ENCODE data around the gene ZKSCAN1. TPM values are rescaled to one million over a fixed set of nuclear protein-coding genes. Genes with fewer than 3 reads are reported as not detected.

The ZKSCAN1 gene
- 56.9 TPM for total RNA-seq

GRCh38 chr7:100015232-100016214 lies at the start of gene ZKSCAN1:
ZKSCAN1 (plus strand) TSS chr7:100015596; CDS start chr7:100023507, 7,911 bp downstream.

GRCh38 chr7:99975782-99976521 lies 39.4 kb upstream of the ZKSCAN1 start, which contains the start of gene AZGP1:
AZGP1 (minus strand) TSS chr7:99976031; CDS start chr7:99976020, 11 bp downstream.

GRCh38 chr7:100049441-100050291 lies 34.3 kb downstream of the ZKSCAN1 start, which contains the start of gene ZSCAN21:
ZSCAN21 (plus strand) TSS chr7:100049774; CDS start chr7:100057007, 7,233 bp downstream.

GRCh38 chr7:100081535-100082102 lies 66.2 kb downstream of the ZKSCAN1 start, which contains the start of gene ZNF3:
ZNF3 (minus strand) TSS chr7:100081723; CDS start chr7:100077357, 4,366 bp downstream.

GRCh38 chr7:100088621-100089457 lies 73.4 kb downstream of the ZKSCAN1 start, which contains the start of gene COPS6:
COPS6 (plus strand) TSS chr7:100088969; CDS start chr7:100088991, 22 bp downstream.

Other genes starting within 250 kb of the ZKSCAN1 start
- not detected for gene CYP3A4, start 231.4 kb upstream of the ZKSCAN1 start, total RNA-seq
- not detected for gene CYP3A43, start 187.6 kb upstream of the ZKSCAN1 start, total RNA-seq
- gene OR2AE1, start 138.6 kb upstream of the ZKSCAN1 start, total RNA-seq, result not detected
- gene TRIM4, start 96.1 kb upstream of the ZKSCAN1 start, total RNA-seq, result 28.1 TPM
- gene GJC3, start 86.0 kb upstream of the ZKSCAN1 start, total RNA-seq, result 0.23 TPM
- 18.7 TPM for gene AZGP1, start 39.6 kb upstream of the ZKSCAN1 start, total RNA-seq
- 14.6 TPM for gene ZSCAN21, start 34.2 kb downstream of the ZKSCAN1 start, total RNA-seq
- 36.6 TPM for gene ZNF3, start 66.1 kb downstream of the ZKSCAN1 start, total RNA-seq
- 56.9 TPM for gene COPS6, start 73.4 kb downstream of the ZKSCAN1 start, total RNA-seq
- 77.7 TPM for gene MCM7, start 85.8 kb downstream of the ZKSCAN1 start, total RNA-seq
- 19.0 TPM for gene AP4M1, start 86.0 kb downstream of the ZKSCAN1 start, total RNA-seq
- 54.1 TPM for gene TAF6, start 103.8 kb downstream of the ZKSCAN1 start, total RNA-seq
- gene CNPY4, start 104.0 kb downstream of the ZKSCAN1 start, total RNA-seq, result 24.8 TPM
- gene MBLAC1, start 111.4 kb downstream of the ZKSCAN1 start, total RNA-seq, result 4.8 TPM
- 83.1 TPM for gene LAMTOR4, start 133.3 kb downstream of the ZKSCAN1 start, total RNA-seq
- 9.9 TPM for gene TRAPPC14, start 143.1 kb downstream of the ZKSCAN1 start, total RNA-seq
- gene GAL3ST4, start 153.0 kb downstream of the ZKSCAN1 start, total RNA-seq, result 4.7 TPM
- gene GPC2, start 161.8 kb downstream of the ZKSCAN1 start, total RNA-seq, result 12.3 TPM
- gene STAG3, start 162.3 kb downstream of the ZKSCAN1 start, total RNA-seq, result 1.3 TPM
- not detected for gene PVRIG, start 204.4 kb downstream of the ZKSCAN1 start, total RNA-seq